Muscle of leg (tissue), 11 donors: Measurements from ENCODE around the gene USP32. TPM values are rescaled to one million over a fixed set of nuclear protein-coding genes. Genes with fewer than 3 reads are reported as not detected.
A peak's percentile ranks its signal among the peaks of the same experiment; 100 is the strongest.
"Not testable (repeated sequence)": the region's sequence is repeated elsewhere in the genome, so short reads cannot be mapped to it uniquely, and the experiment has no call there.

ENCODE experiments used
- DNase-seq: peaks from one replicate; pipeline ENCODE4 v3.0.0; 2013
- H3K27ac ChIP-seq: one replicate; pipeline ENCODE4 v1.5.1; 2013; ENCODE audit warnings: mild to moderate bottlenecking, low read length, control low read depth
- H3K27me3 ChIP-seq: one replicate; pipeline ENCODE4 v1.6.1; 2013; ENCODE audit warnings: low read length; ENCODE audit not compliant: control insufficient read depth, insufficient read depth
- H3K36me3 ChIP-seq: one replicate; pipeline ENCODE4 v1.6.1; 2013; ENCODE audit warnings: low read length; ENCODE audit not compliant: control insufficient read depth, insufficient read depth
- H3K4me1 ChIP-seq: one replicate; pipeline ENCODE4 v1.6.1; 2013; ENCODE audit warnings: low read length; ENCODE audit not compliant: control insufficient read depth, insufficient read depth
- H3K4me3 ChIP-seq: one replicate; pipeline ENCODE4 v1.5.1; 2013; ENCODE audit warnings: low read length, control low read depth
- H3K9me3 ChIP-seq: replicated peaks from 2 replicates; pipeline ENCODE4 v1.6.1; 2013; ENCODE audit warnings: low read depth, low read length; ENCODE audit not compliant: control insufficient read depth
- WGBS: methylation state at CpG from one replicate; pipeline ENCODE4 v1.1.5; 2013; ENCODE audit warnings: missing lambda C conversion rate; ENCODE audit not compliant: insufficient coverage; 5-methylcytosine and 5-hydroxymethylcytosine counted together
- polyA plus RNA-seq, 8 donors: library from polyadenylated mRNA; unstranded; fragments of 120-200 nt; gene quantifications; one replicate each; pipeline versions ENCODE4 v1.2.1 to v1.2.3, GENCODE V29; 2013; ENCODE audit warnings: inconsistent platforms in 1 of 8, low replicate concordance in 1 of 8; ENCODE audit not compliant: insufficient read length in 8 of 8, insufficient read depth in 1 of 8
- total RNA-seq: library from RNA; stranded (reverse); fragments of 120-200 nt; gene quantifications from one replicate; pipeline ENCODE4 v1.2.4, GENCODE V29; 2013

The USP32 gene
- total and polyA plus RNA-seq, 9 donors: 16.7 to 26.9 (median 23.2) TPM

DNA sequence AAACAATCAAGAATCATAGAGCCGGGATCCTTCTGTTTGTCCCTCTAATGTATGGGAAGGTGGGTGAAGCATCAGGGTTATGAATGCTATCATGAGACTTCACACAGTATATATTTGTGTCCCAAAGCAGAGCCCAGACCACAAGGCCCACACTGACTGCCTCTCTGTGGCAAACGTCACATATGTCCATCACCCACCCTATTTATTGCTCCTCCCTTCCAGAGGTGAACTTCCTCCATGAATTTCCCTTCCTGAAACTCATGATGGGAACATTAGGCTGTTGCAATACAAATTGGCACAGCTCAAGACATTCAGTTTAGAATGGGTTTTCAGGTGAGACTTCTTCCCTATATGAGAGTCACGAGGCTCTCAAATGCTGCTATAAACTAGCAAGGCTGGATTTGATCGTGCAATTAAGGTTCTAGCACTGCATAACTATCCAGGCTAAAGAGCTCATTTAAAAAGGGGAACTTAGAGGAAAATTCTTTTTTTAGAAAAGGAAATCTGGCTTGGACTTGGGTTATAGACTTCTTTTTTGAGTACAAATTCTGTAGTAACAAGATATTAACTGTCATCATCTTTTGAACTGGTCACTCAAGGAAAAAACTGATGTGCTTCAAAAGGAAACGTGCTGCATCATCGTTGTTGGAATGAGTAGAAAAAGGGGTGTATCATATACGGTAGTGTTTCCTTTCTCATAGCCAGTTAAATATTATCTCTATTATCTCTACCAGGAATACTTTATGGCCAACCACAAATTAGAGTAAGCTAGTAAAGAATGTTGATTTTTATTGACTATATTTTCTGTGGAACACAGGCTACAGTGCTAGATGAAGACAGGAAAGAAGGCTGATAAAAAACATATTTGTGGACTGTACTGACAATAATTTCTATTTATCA, 204.8 kb downstream of the USP32 start:
- peaks cover 28% of the 10 kb centered on the region for H3K36me3 ChIP-seq
- not testable (repeated sequence) for H3K4me1 ChIP-seq, H3K27me3 ChIP-seq, H3K9me3 ChIP-seq, H3K27ac ChIP-seq, H3K4me3 ChIP-seq
- DNase-seq: peak; percentile 36
- WGBS: 88% methylated on average over 1 of the region's 7 CpGs

DNA sequence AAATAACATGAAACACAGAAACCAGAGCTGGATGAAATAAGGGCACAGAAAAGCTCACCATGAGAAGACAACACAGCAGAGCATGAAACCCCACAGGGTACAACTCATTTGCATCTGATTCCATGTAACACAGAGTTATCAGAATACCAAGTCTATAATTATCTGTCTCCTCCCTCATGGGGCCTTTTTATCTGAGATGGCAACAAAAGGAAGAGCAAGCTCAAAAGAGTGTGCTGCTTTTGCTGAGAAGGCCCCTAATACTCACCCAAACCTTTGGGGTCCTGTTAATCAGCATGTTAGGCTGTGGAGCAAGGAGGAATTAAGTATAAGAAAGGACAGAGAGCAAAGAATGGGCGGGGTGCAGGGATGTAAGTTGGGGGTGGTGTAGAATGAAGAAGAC, 205.6 kb downstream of the USP32 start:
- H3K36me3 ChIP-seq: peaks cover 25% of the 10 kb centered on the region
- WGBS: no CpG with 5 or more reads among the region's 1 CpG
- not testable (repeated sequence) for H3K27ac ChIP-seq, H3K27me3 ChIP-seq, H3K4me1 ChIP-seq, DNase-seq, H3K4me3 ChIP-seq, H3K9me3 ChIP-seq

DNA sequence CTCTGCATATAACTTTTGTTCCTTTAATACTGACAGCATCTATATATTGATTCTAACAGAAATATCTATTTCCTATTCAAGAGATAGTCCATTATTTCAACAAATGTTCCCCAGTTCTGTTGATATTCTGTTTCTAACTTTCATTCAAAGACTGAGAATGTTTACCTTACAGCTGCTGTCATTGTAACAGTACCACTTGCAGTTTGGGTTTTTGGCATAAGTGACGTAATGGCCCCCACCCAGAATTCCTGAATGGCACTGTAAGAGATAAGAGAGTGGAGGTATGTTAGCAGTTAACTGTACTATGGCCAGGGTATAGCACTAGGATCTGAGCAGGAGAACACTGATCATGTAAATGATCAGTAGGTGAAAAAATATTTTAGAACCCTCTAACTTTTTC, 211.6 kb downstream of the USP32 start:
- H3K9me3 ChIP-seq, H3K27me3 ChIP-seq, H3K4me1 ChIP-seq, H3K4me3 ChIP-seq, H3K27ac ChIP-seq, DNase-seq: not testable (repeated sequence)
- no CpG with 5 or more reads among the region's 1 CpG for WGBS
- H3K36me3 ChIP-seq: peaks cover 21% of the 10 kb centered on the region

DNA sequence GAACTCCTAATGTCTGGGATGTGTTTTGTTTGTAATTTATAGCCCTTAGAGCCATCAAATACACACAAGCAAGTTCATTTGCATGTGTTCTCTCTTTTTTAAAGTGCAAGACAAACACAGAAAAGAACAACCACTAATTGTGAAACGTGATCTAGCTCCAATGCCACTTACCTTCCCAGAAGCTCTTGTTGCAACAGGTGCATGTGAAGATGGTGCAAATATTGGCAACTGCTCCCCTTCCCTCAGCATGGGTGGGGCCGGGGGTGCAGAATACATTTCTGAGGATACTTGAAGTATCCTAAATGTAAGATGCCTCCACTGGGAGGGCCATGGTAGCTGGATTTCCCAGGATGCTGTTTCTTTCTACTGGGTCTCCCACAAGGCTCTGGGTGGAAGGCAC, 213.8 kb downstream of the USP32 start:
- H3K27ac ChIP-seq, H3K4me1 ChIP-seq, H3K9me3 ChIP-seq, H3K4me3 ChIP-seq, DNase-seq, H3K27me3 ChIP-seq: not testable (repeated sequence)
- no CpG with 5 or more reads among the region's 2 CpGs for WGBS
- H3K36me3 ChIP-seq: peaks cover 12% of the 10 kb centered on the region

DNA sequence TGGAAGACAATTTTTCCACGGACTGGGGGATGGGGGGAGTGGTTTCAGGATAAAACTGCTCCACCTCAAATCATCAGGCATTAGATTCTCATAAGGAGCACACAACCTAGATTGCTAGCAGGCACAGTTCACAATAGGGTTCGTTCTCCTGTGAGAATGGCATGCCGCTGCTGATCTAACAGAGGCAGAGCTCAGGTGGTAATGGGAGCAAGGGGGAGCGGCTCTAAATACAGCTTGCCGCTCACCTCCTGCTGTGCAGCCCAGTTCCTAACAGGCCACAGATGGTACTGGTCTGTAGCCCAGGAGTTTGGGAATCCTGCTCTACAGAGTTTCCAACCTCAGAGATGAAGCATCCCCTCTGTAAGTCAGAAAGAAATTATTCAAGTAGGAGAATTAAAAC, 215.2 kb downstream of the USP32 start:
- not testable (repeated sequence) for H3K27ac ChIP-seq, H3K4me1 ChIP-seq, H3K4me3 ChIP-seq, H3K27me3 ChIP-seq, H3K9me3 ChIP-seq, DNase-seq, H3K36me3 ChIP-seq
- WGBS: no CpG with 5 or more reads among the region's 5 CpGs

DNA sequence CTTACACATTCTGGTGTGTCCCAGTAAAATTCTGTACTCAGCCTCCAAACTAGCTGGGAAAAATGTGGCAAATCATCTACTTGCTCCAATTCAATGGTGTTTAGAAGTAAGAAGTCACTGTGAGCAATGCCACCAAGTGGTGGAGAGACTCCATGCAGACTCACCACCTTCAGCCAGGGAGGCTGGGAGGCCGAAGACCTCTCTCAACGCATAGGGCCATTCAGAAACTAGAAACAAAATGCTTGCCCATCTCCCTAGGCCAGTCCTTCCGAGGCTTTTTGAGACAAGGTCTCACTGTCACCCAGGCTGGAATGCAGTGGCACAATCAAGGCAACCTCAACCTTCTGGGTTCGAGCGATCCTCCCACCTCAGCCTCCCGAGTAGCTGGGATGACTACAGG, 217.2 kb downstream of the USP32 start:
- H3K4me3 ChIP-seq, H3K9me3 ChIP-seq, DNase-seq, H3K36me3 ChIP-seq, H3K27ac ChIP-seq, H3K27me3 ChIP-seq: not testable (repeated sequence)
- 84% methylated on average over 3 of the region's 6 CpGs for WGBS
- peaks cover 12% of the 10 kb centered on the region for H3K4me1 ChIP-seq

DNA sequence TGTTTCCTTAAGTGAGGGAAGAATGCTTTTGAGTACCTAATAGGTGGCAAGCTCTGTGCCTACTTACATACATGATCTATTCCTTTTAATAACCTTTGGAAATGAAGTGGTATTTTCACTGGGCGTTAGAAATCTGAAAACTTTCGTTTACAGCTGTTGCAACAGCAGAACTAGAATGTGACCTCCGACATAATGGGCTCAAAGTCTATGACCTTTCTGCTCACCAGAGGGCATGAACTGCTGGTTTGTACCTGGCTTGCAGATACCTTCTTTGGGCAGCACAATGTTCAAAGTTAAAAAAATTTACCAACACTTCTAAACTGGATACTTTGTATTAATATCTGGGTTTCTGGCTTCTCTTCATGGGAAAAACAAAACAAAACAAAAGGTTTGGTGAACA, 217.9 kb downstream of the USP32 start:
- H3K9me3 ChIP-seq: no peaks in the 10 kb centered on the region
- no peak overlapping the region for H3K27ac ChIP-seq
- WGBS: 71% methylated on average over 3 of the region's 3 CpGs
- no peaks in the 10 kb centered on the region for H3K27me3 ChIP-seq
- H3K4me3 ChIP-seq: no peak overlapping the region
- H3K4me1 ChIP-seq: peaks cover 12% of the 10 kb centered on the region
- H3K36me3 ChIP-seq: peaks cover 4% of the 10 kb centered on the region
- no peak for DNase-seq

DNA sequence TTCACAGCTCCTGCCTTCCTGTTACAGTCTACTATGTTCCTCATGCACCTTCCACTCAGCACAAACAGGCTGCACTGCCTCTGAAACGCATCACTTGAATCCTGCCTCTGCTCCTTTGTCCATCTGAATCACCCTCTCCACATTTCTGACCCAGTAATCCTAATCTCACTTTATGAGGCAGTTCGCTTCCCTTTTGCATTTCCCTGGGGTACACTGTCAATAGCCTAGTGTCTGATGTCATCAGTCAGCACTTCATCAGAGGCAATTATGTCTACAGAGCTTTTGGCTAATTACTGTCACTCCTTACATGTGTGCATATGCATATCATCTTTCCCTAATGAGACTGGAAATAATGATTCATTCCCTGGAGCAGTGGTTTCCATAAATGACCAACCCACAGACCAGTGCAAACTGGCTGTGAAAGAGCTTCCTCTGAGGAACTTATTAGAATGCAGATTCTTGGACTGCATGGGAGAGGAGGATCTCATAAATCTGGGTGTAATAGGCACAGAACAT, 218.6 kb downstream of the USP32 start:
- H3K36me3 ChIP-seq: peaks cover 3% of the 10 kb centered on the region
- no peak overlapping the region for H3K4me3 ChIP-seq
- H3K4me1 ChIP-seq: peaks cover 12% of the 10 kb centered on the region
- DNase-seq: no peak
- no peak overlapping the region for H3K27ac ChIP-seq
- H3K27me3 ChIP-seq: no peaks in the 10 kb centered on the region
- WGBS: 28% methylated on average over 2 of the region's 2 CpGs
- H3K9me3 ChIP-seq: no peaks in the 10 kb centered on the region

DNA sequence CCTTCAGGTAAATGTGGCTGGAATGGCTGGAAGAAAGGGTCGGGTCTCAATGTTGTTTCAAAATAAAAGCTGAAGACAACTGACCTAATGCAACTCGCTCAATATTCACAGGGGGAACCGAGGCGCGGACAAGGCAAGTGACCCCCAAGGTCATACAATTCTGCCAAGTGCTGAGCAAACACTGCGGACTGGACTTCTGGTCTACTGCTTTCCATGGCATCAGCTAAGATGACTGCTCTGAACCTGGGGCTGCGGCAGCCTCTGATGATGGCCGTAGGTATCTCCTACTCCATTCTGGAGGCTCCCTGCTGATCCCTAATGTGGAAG, 220.2 kb downstream of the USP32 start:
- Histone ChIP-seq H3K36me3 (no peaks in the 10 kb centered on the region), H3K4me1 (peaks cover 12% of the 10 kb centered on the region), H3K27ac (peak overlapping the region; percentile 1), H3K4me3 (no peak overlapping the region), H3K27me3 (no peaks in the 10 kb centered on the region), H3K9me3 (no peaks in the 10 kb centered on the region)
- WGBS: 93% methylated on average over 8 of the region's 8 CpGs
- DNase-seq: no peak

DNA sequence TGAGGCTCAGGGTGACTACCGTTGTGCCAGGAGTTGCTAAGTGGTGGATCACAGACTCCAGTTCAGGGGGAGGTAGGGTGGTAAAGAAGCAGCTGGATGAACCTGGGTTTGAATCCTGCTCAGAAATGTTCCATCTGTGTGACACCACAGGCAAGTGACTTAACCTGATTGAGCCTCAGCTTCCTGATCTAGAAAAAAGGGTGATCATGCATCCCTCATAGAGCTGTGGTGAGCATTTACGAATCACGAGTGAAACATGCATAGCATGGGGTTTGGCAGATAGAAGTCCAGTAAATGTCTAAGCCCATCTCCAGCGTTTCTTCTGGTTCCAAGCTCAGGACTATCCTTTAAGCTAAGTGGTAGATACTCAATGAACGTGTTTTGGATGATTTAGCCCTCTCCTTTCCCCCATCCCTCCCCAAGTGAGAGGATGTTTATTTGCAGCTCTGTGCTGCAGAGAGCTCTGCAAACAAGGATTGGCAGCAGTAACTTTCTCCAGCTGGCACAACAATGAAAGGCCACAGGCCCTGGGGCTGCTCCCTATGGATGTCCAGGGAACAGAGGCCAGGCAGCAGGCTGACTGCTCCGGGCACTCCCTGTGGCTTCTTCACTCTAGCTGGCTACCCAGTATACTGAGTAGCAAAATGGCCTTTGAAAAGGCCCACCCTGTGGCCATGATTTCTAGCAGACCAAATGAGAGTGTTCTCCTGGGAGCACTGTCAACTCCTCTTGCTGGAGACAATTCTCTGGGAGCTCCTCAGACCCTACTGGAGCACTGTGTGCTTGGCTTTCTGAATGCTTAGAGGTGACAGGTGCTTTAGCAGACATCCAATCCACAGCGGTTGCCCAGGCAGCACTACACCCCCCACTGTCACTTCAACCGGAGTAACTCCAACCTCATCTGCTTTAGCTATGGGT, 220.8 kb downstream of the USP32 start:
- Histone ChIP-seq H3K36me3 (no peaks in the 10 kb centered on the region), H3K27ac (peak overlapping the region; percentile 81), H3K9me3 (no peaks in the 10 kb centered on the region), H3K4me3 (no peak overlapping the region), H3K27me3 (no peaks in the 10 kb centered on the region), H3K4me1 (peaks cover 12% of the 10 kb centered on the region)
- no peak for DNase-seq
- WGBS: 72% methylated on average over 4 of the region's 8 CpGs
